Pancreas (tissue), 10 donors: ENCODE data around the gene TBC1D14. TPM values are rescaled to one million over a fixed set of nuclear protein-coding genes. Genes with fewer than 3 reads are reported as not detected.
A peak's percentile ranks its signal among the peaks of the same experiment; 100 is the strongest.

Source experiments
- ATAC-seq, 4 donors: fragments of 200-7000 bp; cut with Tn5 transposase; one replicate each; pipeline versions ENCODE4 v1.8.0 to v1.9.1; 2020; ENCODE audit warnings: mild to moderate bottlenecking in 4 of 4, moderate library complexity in 4 of 4
- DNase-seq, 6 donors: peaks; one replicate each; pipeline ENCODE4 v3.0.0-alpha.2; 2020
- FAIRE-seq: peaks from 2 replicates; lab custom pipeline; 2012; peaks lifted over from hg19 to GRCh38; lab: Jason Lieb, UNC
- H3K27ac ChIP-seq, 4 donors: fragments of 200-600 bp; sonication (generic); 1 replicate in 3 of 4; 2 replicates in 1 of 4; pipeline versions ENCODE4 v1.5.0 to v1.8.0; 2020
- H3K27me3 ChIP-seq, 4 donors: fragments of 200-600 bp; one replicate each; pipeline ENCODE4 v1.8.0; 2021
- H3K36me3 ChIP-seq, 3 donors: fragments of 200-600 bp; sonication (generic) in 1 of 3; one replicate each; pipeline versions ENCODE4 v1.5.0 to v1.8.0; 2020 to 2021
- H3K4me1 ChIP-seq, 3 donors: fragments of 200-600 bp; one replicate each; pipeline ENCODE4 v1.8.0; 2021
- H3K4me3 ChIP-seq, 4 donors: fragments of 200-600 bp; sonication (generic) in 2 of 4; one replicate each; pipeline versions ENCODE4 v1.5.0 to v1.8.0; 2020 to 2021
- H3K9me3 ChIP-seq, 4 donors: fragments of 200-600 bp; one replicate each; pipeline ENCODE4 v1.8.0; 2021
- CTCF ChIP-seq, 4 donors: fragments of 200-600 bp; sonication (generic) in 3 of 4; IDR thresholded peaks; one replicate each; pipeline versions ENCODE4 v1.5.0 to v1.8.0; 2021; ENCODE audit warnings: antibody characterized with exemption in 4 of 4
- WGBS, 2 donors: extraction: QIAGEN DNeasy Blood & Tissue Kit; methylation state at CpG; one replicate each; pipeline ENCODE4 v1.1.7; 2013; 5-methylcytosine and 5-hydroxymethylcytosine counted together
- intact Hi-C, 3 donors: fragments of 100-400 bp; cut with DNase I; formaldehyde crosslinking; loops; one replicate each; pipeline versions ENCODE4 v1.11.1 to v1.14.2; 2022
- polyA plus RNA-seq, 2 donors: library from polyadenylated mRNA; stranded (reverse); fragments of 200-250 nt; gene quantifications; one replicate each; pipeline ENCODE4 v1.2.3, GENCODE V29; 2013
- total RNA-seq, 6 donors: library from RNA; stranded (reverse); fragmentation: NEBNext Ultra II Directional in 4 of 6; extraction: Animal tissue kit (Norgen Biotek cat#: 25700) in 4 of 6; gene quantifications; one replicate each; pipeline versions ENCODE4 v1.2.1 to v1.2.4, GENCODE V29; 2021 to 2023
- donor health status: healthy with polysubstance abuse.
- donor health status: DM: no; HTN: no; CAD: no; lungs with moderate emphysema.
- donor health status: DM: no; HTN: no; CAD: no.
- donor health status: control.
- donor health status: control.
- donor health status: Bipolar disorder and iron deficiency.
- donor health status: DM: yes; HTN: yes; CAD: no.
- donor health status: DM: no; HTN: no; CAD: no.
- donor health status: DM: no; HTN: no; CAD: no.
- donor health status: DM: yes; HTN: yes; CAD: no.

TBC1D14 gene
- total and polyA plus RNA-seq, 8 donors: 8.9 to 23.9 (median 14.8) TPM

DNA sequence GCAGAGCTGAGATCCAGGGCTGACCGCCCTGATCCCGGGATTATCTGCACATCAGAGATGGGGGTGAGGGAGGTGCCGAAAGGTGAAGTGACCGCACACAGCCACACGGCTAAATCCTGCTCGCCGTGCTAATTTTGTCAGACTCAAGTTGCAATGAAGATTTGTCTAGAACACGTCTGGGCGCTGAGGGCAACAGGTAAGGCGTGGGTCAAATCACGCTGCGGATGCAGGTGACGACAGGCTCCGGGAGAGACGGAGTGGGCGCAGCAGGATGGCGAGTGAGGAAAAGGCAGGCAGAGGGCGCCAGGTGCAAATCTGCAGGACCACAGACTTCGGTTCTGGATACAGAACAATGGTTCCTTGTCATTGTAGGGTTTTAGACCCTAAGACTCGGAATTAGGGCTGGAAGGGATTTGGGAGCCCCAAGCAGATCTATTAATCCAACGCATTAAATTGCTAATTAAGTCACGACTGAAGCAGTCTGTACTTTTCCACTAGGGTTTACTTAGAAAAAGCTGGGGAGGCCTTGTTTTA is 1.9 kb upstream of the TBC1D14 start:
- intact Hi-C loops: loop anchor here in 1 of 3 donors (10.0 kb wide), 1 partner anchor 167 kb away; no protein-coding TSS in a partner anchor
- Histone ChIP-seq H3K4me3 (no peak overlapping the region), H3K27me3 (no peaks in the 10 kb centered on the region), H3K9me3 (no peaks in the 10 kb centered on the region), H3K4me1 (peaks cover 4 to 16% (median 5%) of the 10 kb centered on the region in 3 donors), H3K27ac (no peak overlapping the region), H3K36me3 (no peaks in the 10 kb centered on the region)
- ATAC-seq (peak in 3 of 4 donors; percentile 15 to 22 (median 17)), FAIRE-seq (no peak), DNase-seq (peak in 3 of 6 donors; percentile 45 to 80 (median 47))
- TF ChIP-seq CTCF (IDR thresholded peaks at IDR 0.05): peak in 3 of 4 donors; percentile 17 to 33 (median 31)
- 13 to 15% methylated on average over 22 of the region's 22 CpGs for WGBS, 2 donors

GRCh38 chr4:6908432-6909112 is 1.1 kb upstream of the TBC1D14 start:
- FAIRE-seq: no peak
- 15% methylated on average over 15 of the region's 15 CpGs for WGBS, 2 donors

DNA sequence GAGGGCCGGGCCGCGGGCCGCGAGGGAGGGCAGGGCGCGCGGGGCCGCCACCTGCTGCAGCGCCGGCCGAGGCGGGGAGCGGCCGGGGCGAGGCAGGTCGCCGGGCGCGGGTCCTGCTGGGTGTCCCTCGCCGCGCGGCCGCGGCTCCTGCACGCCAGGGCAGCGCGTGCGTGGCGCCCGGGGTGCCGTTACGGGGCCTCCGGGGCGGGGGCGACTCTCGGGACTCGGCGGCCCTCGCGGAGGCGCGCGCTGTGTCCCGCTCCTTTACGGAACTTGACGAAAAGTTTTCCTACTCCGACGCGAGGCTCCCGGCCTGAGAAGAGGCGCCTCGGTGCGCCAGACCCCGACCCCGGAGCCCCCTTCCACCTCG is 329 bp downstream of the TBC1D14 start:
- FAIRE-seq (no peak), ATAC-seq (peak; percentile 3 to 54 (median 12)), DNase-seq (peak in 1 of 6 donors; percentile 75)
- Histone ChIP-seq H3K27ac (peak overlapping the region in 2 of 4 donors; percentile 99 to 100), H3K4me1 (peaks cover 4 to 16% (median 5%) of the 10 kb centered on the region in 3 donors), H3K27me3 (no peaks in the 10 kb centered on the region), H3K36me3 (no peaks in the 10 kb centered on the region), H3K4me3 (peak overlapping the region; percentile 69 to 85 (median 75)), H3K9me3 (no peaks in the 10 kb centered on the region)
- no peak for TF ChIP-seq CTCF (IDR thresholded peaks at IDR 0.05)
- intact Hi-C loops: loop anchor here in 1 of 3 donors (10.0 kb wide), 1 partner anchor 165 kb away; no protein-coding TSS in a partner anchor
- whole genome bisulfite sequencing, 2 donors: 0 to 1% methylated on average over 38 to 58 of the region's 58 CpGs

More at GRCh38 chr4:6908432-6909112, 1.1 kb upstream of the TBC1D14 start:
- TF ChIP-seq CTCF (IDR thresholded peaks at IDR 0.05): no peak
- DNase-seq (peak in 1 of 6 donors; percentile 39), ATAC-seq (no peak)
- Histone ChIP-seq H3K36me3 (no peaks in the 10 kb centered on the region), H3K9me3 (no peaks in the 10 kb centered on the region), H3K4me1 (peaks cover 4 to 16% (median 5%) of the 10 kb centered on the region in 3 donors), H3K27ac (peak overlapping the region; percentile 98 to 100 (median 99)), H3K4me3 (peak overlapping the region; percentile 69 to 85 (median 75)), H3K27me3 (no peaks in the 10 kb centered on the region)
- intact Hi-C loops: loop anchor here in 1 of 3 donors (10.0 kb wide), 1 partner anchor 166 kb away; no protein-coding TSS in a partner anchor

- Histone ChIP-seq H3K9me3 (no peaks in the 10 kb centered on the region), H3K4me3 (peak overlapping the region; percentile 69 to 85 (median 75)), H3K36me3 (no peaks in the 10 kb centered on the region), H3K4me1 (peaks cover 4 to 16% (median 5%) of the 10 kb centered on the region in 3 donors), H3K27ac (no peak overlapping the region), H3K27me3 (no peaks in the 10 kb centered on the region)
- FAIRE-seq: no peak
- 5 to 8% methylated on average over 30 to 31 of the region's 31 CpGs for WGBS, 2 donors
- peak in 2 of 6 donors; percentile 38 to 80 for DNase-seq
- ATAC-seq: no peak
- TF ChIP-seq CTCF (IDR thresholded peaks at IDR 0.05): no peak
- intact Hi-C loops: no loop called here
These were observed 824 bp downstream of the TBC1D14 start for GRCh38 chr4:6910340-6910959.
